IPS DF 19.7 (cell line): ENCODE measurements around the gene ZSCAN30.
A peak's percentile ranks its signal among the peaks of the same experiment; 100 is the strongest.

Experiments used
- DNase-seq: peaks from one replicate; pipeline ENCODE4 v3.0.0-alpha.2; 2013; ENCODE audit warnings: low read depth, low spot score

Gene ZSCAN30

DNA sequence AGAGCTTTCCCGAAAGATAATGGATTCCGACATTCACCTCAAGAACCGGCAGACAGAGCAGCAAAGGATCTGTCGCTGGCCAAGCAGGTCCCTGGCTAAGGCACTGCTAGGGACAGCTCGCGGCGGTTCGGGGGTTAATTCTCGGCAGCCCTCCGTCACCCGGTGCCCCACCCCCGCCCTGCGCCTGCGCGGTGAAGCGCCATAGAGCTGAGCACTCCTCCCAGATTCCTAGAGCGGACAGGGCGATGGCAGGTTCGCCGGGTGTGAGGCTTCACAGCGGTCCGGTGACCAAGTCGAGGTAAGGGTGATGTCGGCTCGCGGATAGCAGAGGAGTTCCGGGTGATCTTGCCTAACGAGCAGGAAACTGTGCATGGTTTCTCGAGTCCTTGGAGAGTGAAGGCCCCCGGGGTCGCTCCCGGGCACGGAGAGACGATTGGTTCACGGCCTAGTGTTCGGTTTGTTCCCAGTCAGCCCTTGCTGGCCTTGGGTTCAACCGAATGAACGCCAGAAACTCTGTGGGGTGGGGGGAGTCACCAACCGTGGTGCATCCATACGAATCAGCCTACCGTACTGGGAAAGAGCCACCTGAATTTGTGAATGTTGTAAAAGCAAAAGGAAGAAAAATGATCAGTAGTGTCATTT is at the start of gene ZSCAN30:
Gene ZSCAN30 (minus strand): TSS at position 136 of the 642 bp plus-strand sequence. CDS start 25,877 bp downstream, outside the sequence.
- peak; percentile 79 for DNase-seq

DNA sequence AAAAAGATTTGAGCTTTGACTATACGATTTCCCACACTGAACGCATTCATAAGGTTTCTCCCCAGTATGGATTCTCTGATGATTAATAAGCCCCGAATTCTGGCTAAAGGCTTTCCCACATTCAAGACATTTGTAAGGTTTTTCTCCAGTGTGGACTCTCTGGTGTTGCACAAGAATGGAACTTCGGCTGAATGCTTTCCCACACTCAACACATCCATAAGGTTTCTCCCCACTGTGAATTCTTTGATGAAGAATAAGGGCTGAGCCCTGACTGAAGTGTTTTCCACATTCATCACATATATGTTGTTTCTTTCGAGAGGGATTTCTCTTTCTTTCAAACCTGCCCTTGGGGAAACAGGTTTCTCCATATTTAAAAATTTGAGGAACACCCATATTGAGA is 47.3 kb upstream of the ZSCAN30 start:
- DNase-seq = no peak

DNA sequence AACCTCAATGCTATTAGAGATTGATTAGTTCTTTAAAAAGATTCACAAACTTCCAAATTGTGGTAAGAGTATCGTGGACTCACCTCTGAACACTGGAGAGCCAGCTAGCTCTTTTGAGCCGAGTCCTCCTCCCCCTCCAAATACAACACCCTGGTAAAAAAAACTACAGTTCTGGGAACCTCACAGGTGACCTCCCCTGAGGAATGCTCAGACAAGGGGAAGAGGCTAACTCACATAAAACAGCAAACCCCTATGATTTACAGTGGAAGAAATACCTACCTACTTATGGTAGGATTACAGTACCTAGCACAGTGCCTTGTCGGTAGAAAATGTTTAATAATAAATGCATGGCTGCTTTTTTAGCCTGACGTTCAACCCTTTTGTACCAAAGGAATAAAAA is 45.8 kb upstream of the ZSCAN30 start:
- DNase-seq = no peak

DNA sequence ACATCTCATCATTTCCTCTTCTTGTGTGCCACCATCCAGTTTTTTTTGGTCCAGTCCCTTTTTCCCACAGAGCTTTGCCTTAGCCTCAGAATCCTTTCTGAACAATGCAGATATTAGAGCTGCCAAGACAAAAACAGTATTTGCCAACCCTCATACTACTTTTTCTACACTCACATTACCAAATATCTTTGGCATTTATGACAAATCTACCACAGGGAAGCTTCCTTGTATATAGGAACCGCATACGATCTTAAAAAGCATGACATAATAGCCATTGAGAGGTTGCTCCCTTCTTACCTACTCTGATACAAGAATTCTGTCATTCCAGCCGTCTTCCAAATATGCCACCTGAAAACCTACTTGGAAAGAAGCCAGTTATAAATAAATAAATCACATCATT is 44.8 kb upstream of the ZSCAN30 start:
- no peak for DNase-seq

DNA sequence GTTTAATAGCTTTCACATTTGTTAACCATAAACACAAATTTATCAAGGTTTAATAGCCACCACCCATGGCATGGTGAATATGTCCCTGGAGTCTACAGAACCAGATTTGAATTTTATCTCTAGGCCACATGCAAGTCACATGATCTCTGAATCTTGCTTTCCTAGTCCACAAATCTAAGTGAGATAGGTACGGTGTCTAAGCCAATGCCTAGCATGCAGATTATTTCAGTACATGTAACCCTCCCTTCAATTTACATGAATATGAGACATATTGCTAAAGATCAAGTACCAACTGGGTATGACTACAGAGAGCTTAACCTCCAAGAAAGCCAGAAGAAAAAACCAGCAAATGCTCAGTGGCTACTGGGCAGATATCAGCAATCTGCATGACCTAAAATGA is 44.2 kb upstream of the ZSCAN30 start:
- no peak for DNase-seq

DNA sequence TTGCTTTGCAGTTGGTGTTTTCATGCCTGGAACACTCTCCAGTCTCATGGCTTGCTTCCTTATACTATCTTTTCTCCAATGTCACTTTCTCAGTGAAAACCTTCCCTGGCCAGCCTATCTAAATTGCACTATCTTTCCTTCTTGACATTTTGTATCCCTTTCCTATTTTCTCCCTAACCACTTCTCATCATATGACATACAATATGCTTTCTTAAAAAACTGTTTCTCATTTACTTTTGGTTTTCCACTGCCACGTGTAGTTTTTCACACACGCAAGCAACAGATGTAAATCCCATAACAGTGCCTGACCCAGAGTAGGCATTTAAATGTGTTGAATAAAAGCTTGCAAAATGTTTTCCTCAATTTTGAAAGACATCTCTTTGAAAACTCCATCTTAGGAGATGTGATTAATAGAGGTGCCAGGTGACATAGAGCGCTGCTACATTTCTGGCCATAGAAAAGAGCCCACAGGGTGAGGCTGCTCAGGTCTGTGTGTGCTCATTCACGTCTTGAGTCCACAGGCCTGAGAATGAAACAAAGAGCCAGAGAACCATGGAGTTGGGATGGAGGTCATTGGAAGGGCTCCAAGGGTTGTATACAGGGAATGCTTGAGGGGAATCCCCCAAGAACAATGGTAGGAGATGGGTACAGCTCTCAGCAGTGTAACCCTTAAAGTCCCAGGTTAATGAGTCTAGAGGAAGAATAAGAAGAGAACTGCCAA is 41.5 kb upstream of the ZSCAN30 start:
- no peak for DNase-seq

DNA sequence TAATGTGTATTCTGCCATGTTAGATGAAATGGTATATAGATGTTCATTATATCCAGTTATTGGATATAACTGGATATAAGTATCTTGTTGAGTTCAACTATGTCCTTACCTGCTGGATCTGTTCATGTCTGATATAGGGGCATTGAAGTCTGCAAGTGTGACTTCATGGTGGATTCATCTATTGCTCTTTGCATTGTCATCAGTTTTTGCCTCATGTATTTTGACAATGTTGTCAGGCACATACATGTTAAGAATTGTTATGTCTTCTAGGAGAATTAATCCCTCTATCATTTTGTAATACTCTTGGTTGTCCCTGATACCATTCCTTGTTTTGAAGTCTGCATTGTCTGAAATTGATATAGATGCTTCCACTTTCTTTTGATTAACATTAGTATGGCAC is 38.8 kb upstream of the ZSCAN30 start:
- no peak for DNase-seq

DNA sequence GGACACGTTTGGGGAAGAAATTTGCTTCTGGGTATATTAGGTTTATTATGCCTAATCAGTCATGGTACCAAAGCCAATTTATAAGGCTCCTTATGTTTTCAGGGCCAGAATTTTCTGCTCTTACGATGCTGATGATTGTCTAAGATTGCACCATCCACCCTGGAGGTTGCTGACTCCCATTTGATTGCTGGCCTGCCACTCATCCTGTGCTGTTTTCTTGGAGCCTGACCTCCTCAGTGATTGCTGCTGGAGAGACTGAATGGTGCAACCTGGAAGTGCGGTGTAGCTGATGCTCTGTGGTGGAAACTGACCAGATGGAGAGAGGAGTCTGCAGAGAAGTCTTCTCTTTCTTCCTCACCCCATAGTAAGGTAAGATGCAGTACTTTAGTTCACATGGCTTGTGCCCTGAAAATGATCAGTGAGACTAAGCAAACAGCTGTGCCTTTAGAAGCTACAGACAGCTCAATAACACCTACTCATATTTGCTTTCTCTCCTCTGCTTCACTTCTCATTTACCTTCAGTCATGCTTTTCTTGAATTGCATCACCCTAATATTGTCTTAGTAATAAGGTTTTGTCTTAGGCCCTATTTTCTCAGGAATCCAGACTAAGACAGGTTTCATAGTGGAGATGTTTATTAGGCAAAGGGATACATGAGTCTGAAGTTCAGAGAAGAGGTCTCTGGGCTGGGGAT is 36.8 kb upstream of the ZSCAN30 start:
- no peak for DNase-seq

DNA sequence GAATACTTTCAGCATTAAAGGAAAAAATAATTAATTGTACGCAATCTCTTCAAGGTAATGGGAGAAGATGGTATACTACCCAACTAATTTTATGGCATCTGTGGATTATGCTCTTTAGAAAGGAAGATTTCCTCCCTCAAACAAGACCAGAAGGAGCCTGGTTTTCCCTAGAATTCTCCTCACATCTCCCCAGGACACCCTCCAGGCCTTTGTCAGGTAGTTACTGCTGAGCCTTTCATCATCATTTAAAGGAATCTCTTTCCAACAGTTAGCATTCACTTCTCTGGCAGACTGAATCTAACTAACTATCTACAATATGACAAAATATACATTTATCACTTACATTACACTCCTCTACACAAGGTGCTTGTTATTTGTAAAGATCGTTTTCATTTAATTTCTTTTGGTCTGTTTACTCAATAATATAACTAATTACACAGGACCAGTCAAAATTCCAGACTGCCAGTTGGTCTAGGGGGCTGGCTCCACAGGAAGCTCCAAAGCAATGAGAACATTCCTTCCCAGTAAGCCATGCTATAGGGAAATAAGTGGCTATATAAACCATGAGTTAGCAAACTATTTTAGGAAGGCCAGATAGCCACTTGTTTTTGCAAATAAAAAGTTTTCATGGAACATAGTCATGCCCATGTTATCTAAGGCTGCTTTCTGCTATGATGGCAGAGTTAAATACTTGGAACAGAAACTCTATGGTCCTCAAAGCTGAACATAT is 35.1 kb upstream of the ZSCAN30 start:
- DNase-seq = no peak

DNA sequence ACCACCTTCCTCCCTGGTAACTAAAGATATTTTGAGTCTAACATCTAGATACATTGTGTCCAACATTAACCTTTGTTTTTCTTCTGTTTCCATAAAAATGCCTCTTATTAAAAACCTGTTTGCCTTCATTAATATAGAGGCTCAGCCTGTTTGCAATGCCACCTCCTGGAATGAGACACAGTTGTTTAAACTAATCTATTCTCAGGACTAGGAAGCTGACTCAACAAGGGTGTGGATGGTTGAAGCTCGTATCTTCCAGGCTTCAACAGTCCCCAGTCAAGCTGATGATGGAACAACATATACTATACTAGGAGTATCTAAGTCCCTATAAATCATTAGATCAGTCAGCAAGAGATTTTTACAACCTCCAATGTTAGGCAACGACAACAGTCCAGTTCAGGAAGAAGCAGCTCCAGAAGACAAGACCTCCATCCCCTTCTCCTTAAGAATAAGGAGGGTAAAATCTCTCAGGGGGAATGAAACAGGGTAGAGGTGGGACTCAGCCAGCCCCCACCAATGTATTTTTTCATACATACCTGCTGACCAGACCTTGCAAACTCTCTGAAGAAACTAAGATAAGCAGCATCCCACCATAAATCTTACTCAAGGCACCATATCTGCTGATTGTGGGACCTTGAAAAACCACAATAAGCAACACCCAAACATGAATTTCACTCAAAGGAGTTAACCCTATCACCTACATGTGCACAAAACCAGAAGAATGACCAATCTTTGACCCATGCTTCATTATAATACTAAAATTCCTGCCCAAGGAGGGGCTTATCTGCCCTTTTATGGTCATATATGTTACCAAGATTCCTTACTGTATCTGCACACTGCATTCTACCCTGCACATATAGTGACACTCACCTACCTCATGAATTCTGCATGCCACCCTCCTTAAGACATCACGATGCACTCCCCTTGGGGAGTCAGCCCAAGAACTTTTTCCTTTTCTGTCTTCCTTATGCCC is 32.7 kb upstream of the ZSCAN30 start:
- no peak for DNase-seq

DNA sequence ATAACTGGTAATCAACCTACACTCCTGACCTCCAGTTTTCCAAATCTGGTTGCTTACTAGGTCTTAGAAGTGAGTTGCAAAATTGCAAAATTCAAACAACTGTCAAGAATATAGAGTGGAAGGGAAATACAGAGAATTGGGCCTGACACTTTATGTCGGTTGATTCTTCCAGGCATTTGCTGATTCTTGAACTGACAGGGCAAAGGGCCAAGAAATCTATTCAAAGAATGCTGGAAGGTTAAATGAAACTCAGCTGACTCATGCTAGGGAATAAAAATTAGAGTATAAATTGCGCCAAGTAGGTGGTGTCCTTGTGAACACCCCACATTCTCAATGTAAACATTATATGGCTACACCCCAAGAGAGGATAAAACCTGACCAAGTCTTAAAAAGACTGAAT is 21.5 kb upstream of the ZSCAN30 start:
- DNase-seq = no peak

DNA sequence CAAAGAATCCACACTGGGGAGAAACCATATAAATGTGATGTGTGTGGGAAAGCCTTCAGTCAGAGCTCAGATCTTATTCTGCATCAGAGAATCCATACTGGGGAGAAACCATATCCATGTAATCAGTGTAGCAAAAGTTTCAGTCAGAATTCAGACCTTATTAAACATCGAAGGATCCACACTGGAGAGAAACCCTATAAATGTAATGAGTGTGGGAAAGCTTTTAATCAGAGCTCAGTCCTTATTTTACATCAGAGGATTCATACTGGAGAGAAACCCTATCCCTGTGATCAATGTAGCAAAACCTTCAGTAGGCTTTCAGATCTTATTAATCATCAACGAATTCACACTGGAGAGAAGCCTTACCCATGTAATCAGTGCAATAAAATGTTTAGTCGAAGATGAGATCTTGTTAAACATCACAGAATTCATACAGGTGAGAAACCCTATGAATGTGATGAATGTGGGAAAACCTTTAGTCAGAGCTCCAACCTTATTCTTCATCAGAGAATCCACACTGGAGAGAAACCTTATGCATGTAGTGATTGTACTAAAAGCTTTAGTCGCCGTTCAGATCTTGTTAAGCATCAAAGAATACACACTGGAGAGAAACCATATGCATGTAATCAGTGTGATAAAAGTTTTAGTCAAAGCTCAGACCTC is 16.7 kb upstream of the ZSCAN30 start:
- DNase-seq = no peak

DNA sequence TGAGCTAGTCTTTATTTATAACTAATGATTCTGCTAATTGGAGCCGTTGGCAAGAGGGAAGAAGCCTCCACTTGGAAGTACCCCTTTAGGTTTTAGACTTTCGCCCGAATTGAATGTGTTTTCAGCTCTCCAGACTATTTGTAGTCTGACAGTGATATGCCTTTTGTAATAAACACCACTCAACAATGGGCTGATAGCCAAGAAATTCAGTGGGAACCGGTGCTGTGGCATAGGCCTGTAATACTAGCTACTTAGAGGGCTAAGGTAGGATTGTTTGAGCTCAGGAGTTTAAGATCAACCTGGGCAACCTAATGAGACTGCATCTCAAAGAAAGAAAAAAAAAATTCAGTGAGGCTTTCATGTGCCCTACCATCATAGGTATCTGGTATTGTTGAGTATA is 13.6 kb upstream of the ZSCAN30 start:
- no peak for DNase-seq

DNA sequence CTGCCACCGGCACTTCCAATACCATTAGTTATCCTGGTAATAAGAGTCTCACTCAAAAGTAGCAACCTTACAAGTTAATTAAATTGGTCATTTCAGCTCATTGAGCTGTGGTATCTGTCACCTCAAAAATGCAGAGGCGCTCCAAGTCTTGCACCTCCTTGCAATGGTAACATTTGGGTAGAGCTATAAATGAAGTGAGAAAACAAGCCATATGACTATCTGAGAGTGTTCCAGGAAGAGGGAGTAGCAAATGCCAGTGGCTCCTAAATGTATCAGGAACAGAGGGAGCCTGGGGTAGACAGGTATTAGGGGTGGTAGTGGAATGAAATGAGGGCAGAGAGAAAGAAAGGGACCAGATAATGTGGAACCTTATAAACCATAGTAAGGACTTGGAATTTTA is 6.0 kb upstream of the ZSCAN30 start:
- no peak for DNase-seq

DNA sequence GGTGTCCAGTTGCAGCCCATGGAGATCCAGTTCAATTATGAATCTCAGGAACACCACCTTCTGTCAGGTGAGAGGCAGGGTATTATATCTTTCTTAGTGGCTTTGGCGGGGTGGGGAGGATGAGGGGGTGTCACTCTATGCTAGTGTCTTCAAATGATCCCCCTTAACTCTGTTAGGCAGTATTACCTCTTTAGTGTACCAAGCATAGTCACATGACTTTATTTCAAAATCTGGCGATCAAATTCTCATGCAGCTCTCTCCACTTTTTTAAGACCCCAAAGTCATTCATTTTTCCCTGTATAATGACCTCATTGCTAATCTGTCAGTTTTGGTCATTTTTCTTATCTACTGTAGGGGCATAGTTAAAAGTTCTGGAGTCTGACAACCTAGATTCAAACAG is 1.1 kb upstream of the ZSCAN30 start:
- no peak for DNase-seq

DNA sequence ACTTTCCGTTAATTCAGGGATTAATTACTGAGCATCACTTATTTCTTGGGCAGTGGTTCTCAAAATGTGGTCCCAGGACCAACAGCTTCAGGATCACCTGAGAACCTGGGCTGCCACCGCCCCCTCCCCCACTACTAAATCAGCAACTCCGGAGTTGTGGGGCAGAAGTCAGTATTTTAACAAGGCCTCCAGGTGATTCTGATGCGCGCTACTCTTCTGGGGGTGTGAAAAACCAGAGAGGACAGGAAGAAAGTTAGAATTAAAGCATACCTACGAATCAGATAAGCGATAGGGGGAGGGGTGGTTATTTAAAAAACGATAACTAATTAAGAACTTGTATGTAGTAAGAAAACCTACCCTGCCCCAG is 319 bp downstream of the ZSCAN30 start:
- no peak for DNase-seq

DNA sequence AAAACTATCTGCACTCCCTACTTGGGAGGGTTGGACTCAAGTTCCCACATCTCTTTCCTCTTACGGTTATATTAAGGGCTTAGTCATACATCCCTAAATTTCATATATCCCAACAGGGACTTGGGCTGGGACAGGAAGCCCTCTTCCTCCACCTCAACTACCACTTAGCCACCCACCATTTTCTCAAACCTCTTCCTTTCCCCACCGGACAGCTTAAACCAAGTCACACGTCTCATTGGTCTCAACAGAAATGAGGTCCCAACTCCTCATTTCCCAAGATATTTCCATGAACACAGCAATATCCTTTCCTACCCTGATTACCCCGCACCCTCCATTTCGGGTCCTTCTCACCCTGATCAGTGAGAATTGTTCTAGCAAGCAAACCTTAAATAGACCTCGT is 736 bp downstream of the ZSCAN30 start:
- DNase-seq = no peak

DNA sequence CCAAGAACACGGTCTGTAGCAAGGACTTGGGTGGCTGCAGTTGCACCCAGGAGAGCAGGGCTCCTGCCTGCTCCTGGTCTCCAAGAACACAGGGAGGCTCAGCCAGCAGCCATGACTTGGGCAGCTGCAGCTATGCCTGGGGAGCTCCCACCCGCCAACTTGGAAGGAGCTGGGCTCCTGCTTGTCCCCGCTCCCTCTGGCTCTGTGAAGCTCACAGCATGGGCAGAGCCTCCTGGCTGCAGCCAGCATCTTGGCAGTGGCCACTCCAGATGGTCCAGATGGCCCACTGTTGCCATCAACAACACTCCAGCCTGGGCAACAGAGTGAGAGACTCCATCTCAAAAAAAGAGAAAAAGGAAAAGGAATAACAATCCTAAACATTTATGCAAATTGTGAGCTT is 5.2 kb downstream of the ZSCAN30 start:
- no peak for DNase-seq

DNA sequence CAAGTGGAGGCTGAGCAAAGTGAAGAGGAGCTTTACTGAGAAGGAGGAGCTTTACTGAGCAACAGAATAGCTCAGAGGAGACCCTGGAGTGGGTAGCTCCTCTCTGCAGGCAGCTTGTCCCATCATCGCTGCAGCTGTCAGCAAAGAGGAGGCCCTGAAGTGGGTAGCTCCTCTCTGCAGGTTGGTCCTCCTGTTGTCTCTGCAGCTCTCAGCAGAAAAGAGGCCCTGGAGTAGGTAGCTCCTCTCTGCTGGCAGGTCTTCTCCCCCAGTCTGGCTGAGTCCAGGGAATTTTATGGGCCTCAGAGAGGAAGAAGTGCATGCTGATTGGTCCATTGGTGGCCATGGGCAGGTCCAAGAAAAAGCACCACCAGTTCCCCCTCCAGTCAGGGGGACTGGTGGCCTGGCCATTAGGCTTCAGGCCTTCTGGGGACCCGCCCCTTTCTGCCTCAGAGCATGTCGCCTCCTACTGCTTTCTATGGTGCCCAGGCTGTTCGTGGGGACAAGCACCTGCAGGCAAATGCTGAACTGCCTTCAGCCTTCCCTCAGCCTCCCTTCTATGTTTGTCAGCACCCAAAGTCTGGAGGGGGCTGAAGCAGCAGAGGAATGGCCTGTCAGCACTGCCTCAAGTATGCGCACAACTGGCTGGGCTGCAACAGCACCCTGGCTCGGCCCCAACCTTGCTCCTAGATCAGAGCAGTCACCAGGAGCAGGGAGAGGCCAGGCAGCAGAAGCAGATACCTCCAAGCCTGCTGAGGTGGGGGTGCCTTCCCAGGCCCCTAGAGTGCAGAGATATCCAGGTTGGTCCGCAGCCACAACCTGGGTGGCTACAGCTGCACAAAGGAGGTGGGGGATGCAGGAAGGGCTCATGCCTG is 5.9 kb downstream of the ZSCAN30 start:
- peak; percentile 35 for DNase-seq

DNA sequence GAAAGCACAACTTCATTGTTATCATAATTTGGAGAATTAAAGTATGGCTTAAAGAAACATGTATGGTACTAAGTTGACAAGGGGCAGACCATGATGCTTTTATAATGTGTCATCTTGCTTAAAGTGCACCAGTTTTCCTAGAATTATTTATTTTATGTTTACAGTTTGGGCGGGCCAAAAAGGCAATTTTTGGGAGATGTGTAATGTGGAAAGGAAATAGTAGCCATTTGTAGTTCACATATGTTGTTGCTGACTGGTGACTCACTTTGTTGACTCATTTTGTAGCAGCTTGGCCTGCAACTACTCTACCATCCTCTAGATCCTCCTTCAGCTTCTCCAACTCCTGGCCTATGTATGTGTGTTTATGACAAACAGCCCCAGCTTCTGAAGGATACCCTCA is 7.7 kb downstream of the ZSCAN30 start:
- DNase-seq = no peak
